Dermis blood vessel endothelial cell (primary cell): ENCODE measurements around the gene NDUFAF8. TPM values are rescaled to one million over a fixed set of nuclear protein-coding genes. Genes with fewer than 3 reads are reported as not detected.
"Not testable (repeated sequence)": the region's sequence is repeated elsewhere in the genome, so short reads cannot be mapped to it uniquely, and the experiment has no call there.

Experiments used
- DNase-seq: peaks from one replicate; pipeline ENCODE4 v3.0.0; 2010
- total RNA-seq: library from RNA; depleted of rRNA; stranded (reverse); fragments of >200 nt; gene quantifications from 2 replicates; pipeline ENCODE4 v1.2.3, GENCODE V29; 2014

Gene NDUFAF8
- total RNA-seq, 1 donor from 2014 or later = 18.4 TPM

- DNase-seq = no peak
These were observed 15.4 kb upstream of the NDUFAF8 start for GRCh38 chr17:81223762-81224130.

- DNase-seq = not testable (repeated sequence)
These were observed 11.5 kb upstream of the NDUFAF8 start for GRCh38 chr17:81227630-81228029.

GRCh38 chr17:81228420-81228819 is 10.7 kb upstream of the NDUFAF8 start:
- DNase-seq = no peak

GRCh38 chr17:81228834-81229665 is 10.1 kb upstream of the NDUFAF8 start:
- DNase-seq = no peak

GRCh38 chr17:81229666-81229920 is 9.5 kb upstream of the NDUFAF8 start:
- no peak for DNase-seq

- peak; percentile 32 for DNase-seq
These were observed 8.9 kb upstream of the NDUFAF8 start for GRCh38 chr17:81230043-81230820.

GRCh38 chr17:81231121-81231645 is 7.9 kb upstream of the NDUFAF8 start:
- no peak for DNase-seq

- no peak for DNase-seq
These were observed 7.1 kb upstream of the NDUFAF8 start for GRCh38 chr17:81231766-81232581.

- DNase-seq = no peak
These were observed 6.4 kb upstream of the NDUFAF8 start for GRCh38 chr17:81232616-81233241.

- DNase-seq = no peak
These were observed 5.8 kb upstream of the NDUFAF8 start for GRCh38 chr17:81233316-81233715.

GRCh38 chr17:81233811-81234505 is 5.2 kb upstream of the NDUFAF8 start:
- DNase-seq = no peak

GRCh38 chr17:81234506-81234855 is 4.6 kb upstream of the NDUFAF8 start:
- no peak for DNase-seq

- DNase-seq = no peak
These were observed 3.9 kb upstream of the NDUFAF8 start for GRCh38 chr17:81234940-81235821.

- DNase-seq = no peak
These were observed 3.0 kb upstream of the NDUFAF8 start for GRCh38 chr17:81235822-81236740.

GRCh38 chr17:81236784-81237183 is 2.3 kb upstream of the NDUFAF8 start:
- DNase-seq = no peak

GRCh38 chr17:81237591-81238489 is 1.3 kb upstream of the NDUFAF8 start:
- DNase-seq = no peak

- DNase-seq = no peak
These were observed 666 bp upstream of the NDUFAF8 start for GRCh38 chr17:81238490-81238814.

GRCh38 chr17:81239714-81240555 is 817 bp downstream of the NDUFAF8 start:
- DNase-seq = peak; percentile 39
